ENCODE data around the gene PMP22. TPM values are rescaled to one million over a fixed set of nuclear protein-coding genes. Genes with fewer than 3 reads are reported as not detected.
A peak's percentile ranks its signal among the peaks of the same experiment; 100 is the strongest.

PMP22 gene
- total RNA-seq, 1 experiment from 2014 or later = 28.7 TPM

GRCh38 chr17:15256689-15257088, 8.4 kb downstream of the PMP22 start:
- Histone ChIP-seq H3K9ac (ENCODE audit: low read length) (peak overlapping the region; percentile 18), H2AFZ (ENCODE audit: low read depth, low read length, poor library complexity, severe bottlenecking) (no peak overlapping the region), H3K36me3 (ENCODE audit: control insufficient read depth in 1 of 2, insufficient read depth in 2 of 2, low read length in 2 of 2) (peaks cover 3 to 15% of the 10 kb centered on the region in 2 experiments; a peak in 2 of 4 replicates), H3K27ac (ENCODE audit: low read depth, low read length) (no peak overlapping the region), H3K4me1 (ENCODE audit: control insufficient read depth in 1 of 2, insufficient read depth in 2 of 2, low read length in 2 of 2) (peaks cover 13 to 28% of the 10 kb centered on the region in 2 experiments; a peak in 3 of 4 replicates), H3K9me2 (ENCODE audit: insufficient read depth) (no peaks in the 10 kb centered on the region), H3K27me3 (ENCODE audit: insufficient read depth, low read length) (no peaks in the 10 kb centered on the region), H3K9me3 (ENCODE audit: control insufficient read depth in 1 of 2, insufficient read depth in 1 of 2, low read depth in 1 of 2, low read length in 2 of 2) (no peaks in the 10 kb centered on the region), H4K20me1 (ENCODE audit: insufficient read depth) (no peaks in the 10 kb centered on the region), H3K4me3 (replicated peaks in 1 of 2; ENCODE audit: low read depth in 1 of 2, low read length in 2 of 2) (no peak overlapping the region), H3K4me2 (ENCODE audit: low read length) (peak overlapping the region; percentile 58), H3K79me2 (ENCODE audit: insufficient read depth, low read length) (peaks cover 51% of the 10 kb centered on the region)
- CTCF ChIA-PET = interaction anchor here (8.6 kb wide), 1 partner anchor 247 kb away, joined by 77 read pairs; no protein-coding TSS in a partner anchor
- TF ChIP-seq CTCF (IDR thresholded peaks at IDR 0.05 in 2 of 3, conservative IDR thresholded peaks at IDR 0.05 in 1 of 3; ENCODE audit: borderline replicate concordance in 1 of 3, insufficient read depth in 1 of 3, low read depth in 2 of 3, low read length in 2 of 3) = no peak
- no peak for TF ChIP-seq SRF (IDR thresholded peaks at IDR 0.05; ENCODE audit: low read depth)
- TF ChIP-seq, protein P1, sequence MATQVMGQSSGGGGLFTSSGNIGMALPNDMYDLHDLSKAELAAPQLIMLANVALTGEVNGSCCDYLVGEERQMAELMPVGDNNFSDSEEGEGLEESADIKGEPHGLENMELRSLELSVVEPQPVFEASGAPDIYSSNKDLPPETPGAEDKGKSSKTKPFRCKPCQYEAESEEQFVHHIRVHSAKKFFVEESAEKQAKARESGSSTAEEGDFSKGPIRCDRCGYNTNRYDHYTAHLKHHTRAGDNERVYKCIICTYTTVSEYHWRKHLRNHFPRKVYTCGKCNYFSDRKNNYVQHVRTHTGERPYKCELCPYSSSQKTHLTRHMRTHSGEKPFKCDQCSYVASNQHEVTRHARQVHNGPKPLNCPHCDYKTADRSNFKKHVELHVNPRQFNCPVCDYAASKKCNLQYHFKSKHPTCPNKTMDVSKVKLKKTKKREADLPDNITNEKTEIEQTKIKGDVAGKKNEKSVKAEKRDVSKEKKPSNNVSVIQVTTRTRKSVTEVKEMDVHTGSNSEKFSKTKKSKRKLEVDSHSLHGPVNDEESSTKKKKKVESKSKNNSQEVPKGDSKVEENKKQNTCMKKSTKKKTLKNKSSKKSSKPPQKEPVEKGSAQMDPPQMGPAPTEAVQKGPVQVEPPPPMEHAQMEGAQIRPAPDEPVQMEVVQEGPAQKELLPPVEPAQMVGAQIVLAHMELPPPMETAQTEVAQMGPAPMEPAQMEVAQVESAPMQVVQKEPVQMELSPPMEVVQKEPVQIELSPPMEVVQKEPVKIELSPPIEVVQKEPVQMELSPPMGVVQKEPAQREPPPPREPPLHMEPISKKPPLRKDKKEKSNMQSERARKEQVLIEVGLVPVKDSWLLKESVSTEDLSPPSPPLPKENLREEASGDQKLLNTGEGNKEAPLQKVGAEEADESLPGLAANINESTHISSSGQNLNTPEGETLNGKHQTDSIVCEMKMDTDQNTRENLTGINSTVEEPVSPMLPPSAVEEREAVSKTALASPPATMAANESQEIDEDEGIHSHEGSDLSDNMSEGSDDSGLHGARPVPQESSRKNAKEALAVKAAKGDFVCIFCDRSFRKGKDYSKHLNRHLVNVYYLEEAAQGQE (IDR thresholded peaks at IDR 0.05; ENCODE audit: low read depth) = no peak
- TF ChIP-seq POLR2AphosphoS5 (IDR thresholded peaks at IDR 0.05; ENCODE audit: low read depth, low read length) = no peak
- no peak for TF ChIP-seq EGR1 (IDR thresholded peaks at IDR 0.05; ENCODE audit: low read depth)
- no peak for TF ChIP-seq ZNF274 (IDR thresholded peaks at IDR 0.05; ENCODE audit: low read depth, low read length)
- no peak for TF ChIP-seq SIN3A (IDR thresholded peaks at IDR 0.05; ENCODE audit: low read depth)
- no peak for TF ChIP-seq ZBTB33 (IDR thresholded peaks at IDR 0.05; ENCODE audit: extremely low read depth, insufficient replicate concordance, low read length)
- no peak for TF ChIP-seq TCF7L2 (IDR thresholded peaks at IDR 0.05; ENCODE audit: borderline replicate concordance, extremely low read depth, insufficient read depth, insufficient read length)
- no peak for TF ChIP-seq YY1 (IDR thresholded peaks at IDR 0.05; ENCODE audit: extremely low read depth, insufficient replicate concordance, low read depth, low read length)
- no peak for TF ChIP-seq ELF1 (IDR thresholded peaks at IDR 0.05; ENCODE audit: borderline replicate concordance, low read depth)
- no peak for TF ChIP-seq EZH2phosphoT487 (IDR thresholded peaks at IDR 0.05; ENCODE audit: borderline replicate concordance)
- TF ChIP-seq, protein P2, sequence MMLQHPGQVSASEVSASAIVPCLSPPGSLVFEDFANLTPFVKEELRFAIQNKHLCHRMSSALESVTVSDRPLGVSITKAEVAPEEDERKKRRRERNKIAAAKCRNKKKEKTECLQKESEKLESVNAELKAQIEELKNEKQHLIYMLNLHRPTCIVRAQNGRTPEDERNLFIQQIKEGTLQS (IDR thresholded peaks at IDR 0.05) = no peak
- no peak for TF ChIP-seq POLR2A (IDR thresholded peaks at IDR 0.05; ENCODE audit: borderline replicate concordance, extremely low read depth, insufficient read depth, insufficient read length)
- no peak for TF ChIP-seq CEBPB (IDR thresholded peaks at IDR 0.05; ENCODE audit: low read depth)
- TF ChIP-seq RAD21 (IDR thresholded peaks at IDR 0.05; ENCODE audit: low read depth) = no peak
- no peak for TF ChIP-seq MAX (IDR thresholded peaks at IDR 0.05)
- no peak for TF ChIP-seq EZH2 (IDR thresholded peaks at IDR 0.05)
- no peak for TF ChIP-seq JUND (IDR thresholded peaks at IDR 0.05)
- intact Hi-C loops (cut with micrococcal nuclease) = loop anchor here (5.0 kb wide), 1 partner anchor 691 kb away; the partner anchor contains the start of gene ADORA2B
- no TSS peak for BruUV-seq (replicated peaks)
- POLR2A ChIA-PET = no interaction called here
- RAD21 ChIA-PET (ENCODE audit: low non-redundant PET in 1 of 2, low total read pairs in 2 of 2, uncharacterized antibody in 2 of 2, unreplicated experiment in 2 of 2) = interaction anchor here in 1 of 2 experiments (1.0 kb wide), 1 partner anchor 246 kb away, joined by 3 read pairs; no protein-coding TSS in a partner anchor
- ATAC-seq (no peak), DNase-seq (ENCODE audit: low read depth, low spot score) (no peak)

Measured in HCT116 (cell line).